Measurements from ENCODE around the gene CLECL1. TPM values are rescaled to one million over a fixed set of nuclear protein-coding genes. Genes with fewer than 3 reads are reported as not detected.

The CLECL1 gene
- total and polyA plus RNA-seq, 2 of the 8 experiments (the other 6 are each of a cell fraction or from before 2014, with no cell fraction given) = not detected

GRCh38 chr12:9673404-9674225, 59.3 kb downstream of the CLECL1 start:
- WGBS, 2 experiments (ENCODE audit: extremely low coverage in 1 of 2, insufficient coverage in 1 of 2, insufficient read length in 1 of 2, insufficient replicate concordance in 2 of 2, low coverage in 1 of 2, low lambda C conversion rate in 2 of 2, missing lambda C conversion rate in 1 of 2) = 84% methylated on average over 6 of the region's 6 CpGs; no CpG with 5 or more reads in 1 of the 2 experiments
- no peak overlapping the region for H4K8ac ChIP-seq (ENCODE audit: extremely low read depth, insufficient read depth, low read length)
- no peak overlapping the region for H3K4me2 ChIP-seq (ENCODE audit: insufficient read depth in 1 of 2, low read depth in 2 of 2, low read length in 2 of 2)
- H3K27ac ChIP-seq (ENCODE audit: low read depth, low read length) = no peak overlapping the region
- 0 out of 2 replicates have a peak overlapping the region, but pooled peaks have one; percentile 75 for H2AK5ac ChIP-seq (ENCODE audit: low read depth, low read length)
- no peak overlapping the region for H3K4me3 ChIP-seq (ENCODE audit: extremely low read depth in 1 of 4, insufficient read depth in 2 of 4, low read depth in 3 of 4, low read length in 4 of 4)
- peak overlapping the region; percentile 14 for H3K4ac ChIP-seq (replicated peaks; ENCODE audit: insufficient read length, low read depth, low read length)
- H3K56ac ChIP-seq (replicated peaks; ENCODE audit: insufficient read length, low read depth, low read length) = no peak overlapping the region
- H4K5ac ChIP-seq (ENCODE audit: insufficient read length, low read depth, low read length) = no peak overlapping the region
- no peak overlapping the region for H2BK15ac ChIP-seq (ENCODE audit: low read length)
- no peak overlapping the region for H2BK120ac ChIP-seq (replicated peaks; ENCODE audit: low read depth, low read length)
- no peaks in the 10 kb centered on the region; a peak in 2 of 8 replicates for H3K36me3 ChIP-seq (ENCODE audit: control insufficient read depth in 2 of 4, insufficient read depth in 4 of 4, low read length in 3 of 4)
- peaks cover 0 to 4% (median 0%) of the 10 kb centered on the region in 4 experiments; a peak in 2 of 7 replicates for H3K4me1 ChIP-seq (replicated peaks in 1 of 4; ENCODE audit: control insufficient read depth in 3 of 4, insufficient read depth in 4 of 4, low read length in 3 of 4)
- H3K27me3 ChIP-seq (replicated peaks in 1 of 4; ENCODE audit: control insufficient read depth in 3 of 4, extremely low read depth in 1 of 4, insufficient read depth in 3 of 4, low read length in 3 of 4) = no peaks in the 10 kb centered on the region
- H2BK5ac ChIP-seq (ENCODE audit: low read depth, low read length) = 0 out of 2 replicates have a peak overlapping the region, but pooled peaks have one; percentile 7
- ChIA-PET POLR2A (ENCODE audit: partially characterized antibody) (no interaction called here), CTCF (ENCODE audit: partially characterized antibody) (interaction anchor here (0.6 to 1.7 kb wide), 3 partner anchors 13 to 77 kb away, joined by 3 to 4 read pairs (median 3); no protein-coding TSS in a partner anchor)
- no peak overlapping the region for H3K9ac ChIP-seq (replicated peaks in 1 of 4; ENCODE audit: extremely low read depth in 1 of 4, low read depth in 3 of 4, low read length in 3 of 4)
- FAIRE-seq (no peak), DNase-seq (ENCODE audit: low read depth in 1 of 2, low spot score in 2 of 2) (no peak)
- no peak overlapping the region for H2BK20ac ChIP-seq (ENCODE audit: low read length)
- H3K23ac ChIP-seq (ENCODE audit: insufficient read length) = no peak overlapping the region
- no peaks in the 10 kb centered on the region for H3K79me1 ChIP-seq (ENCODE audit: low read depth, low read length)
- H3K9me3 ChIP-seq (ENCODE audit: insufficient read depth in 2 of 2, low read depth in 1 of 2, low read length in 1 of 2) = no peaks in the 10 kb centered on the region
- no peak overlapping the region for H3K18ac ChIP-seq (ENCODE audit: extremely low read depth, low read length)
- H4K91ac ChIP-seq (replicated peaks; ENCODE audit: insufficient read length, low read length) = no peak overlapping the region
- H3K79me2 ChIP-seq (ENCODE audit: control insufficient read depth in 1 of 2, insufficient read depth in 2 of 2, low read length in 2 of 2) = no peaks in the 10 kb centered on the region
- no peak overlapping the region for H2BK12ac ChIP-seq (ENCODE audit: low read depth, low read length)
- H3K14ac ChIP-seq (ENCODE audit: insufficient read length) = no peak overlapping the region
- H3K23me2 ChIP-seq (ENCODE audit: low read depth, low read length) = no peaks in the 10 kb centered on the region
- no peak overlapping the region for H2AFZ ChIP-seq (ENCODE audit: low read length)
- no peaks in the 10 kb centered on the region for H4K20me1 ChIP-seq (replicated peaks in 1 of 2; ENCODE audit: control insufficient read depth in 1 of 2, insufficient read depth in 2 of 2, low read length in 2 of 2)
- TF ChIP-seq HDAC2 (IDR thresholded peaks at IDR 0.05; ENCODE audit: borderline replicate concordance in 1 of 2, low read depth in 2 of 2, low read length in 2 of 2) = no peak
- peak; percentile 68; the same call in 1 of the 2 replicates for TF ChIP-seq MAFK (IDR thresholded peaks at IDR 0.05; ENCODE audit: low read depth, low read length)
- TF ChIP-seq NRF1 (IDR thresholded peaks at IDR 0.05; ENCODE audit: low read depth, low read length) = no peak
- no peak for TF ChIP-seq SIRT6 (IDR thresholded peaks at IDR 0.05; ENCODE audit: low read length)
- TF ChIP-seq JUND (IDR thresholded peaks at IDR 0.05; ENCODE audit: low read length) = no peak
- TF ChIP-seq ATF2 (IDR thresholded peaks at IDR 0.05; ENCODE audit: low read length) = no peak
- no peak for TF ChIP-seq CHD1 (IDR thresholded peaks at IDR 0.05; ENCODE audit: low read depth, low read length)
- TF ChIP-seq GABPA (IDR thresholded peaks at IDR 0.05; ENCODE audit: borderline replicate concordance, insufficient read depth, low read length) = no peak
- peak; percentile 90 for TF ChIP-seq BACH1 (IDR thresholded peaks at IDR 0.05; ENCODE audit: low read length)
- no peak for TF ChIP-seq YY1 (IDR thresholded peaks at IDR 0.05; ENCODE audit: low read depth, low read length)
- no peak for TF ChIP-seq CBX8 (IDR thresholded peaks at IDR 0.05; ENCODE audit: borderline replicate concordance, low read depth, low read length)
